Fibroblast of lung (primary cell): ENCODE data around the gene ANKZF1. TPM values are rescaled to one million over a fixed set of nuclear protein-coding genes. Genes with fewer than 3 reads are reported as not detected.

Source experiments
- DNase-seq, 2 donors: peaks; one replicate each; pipeline versions ENCODE4 v3.0.0 to v3.0.0-alpha.2; 2010; ENCODE audit warnings: low read depth in 2 of 2
- H2AFZ ChIP-seq: 2 replicates; pipeline ENCODE4 v1.5.1; 2012; ENCODE audit warnings: low read length, control low read depth, inconsistent platforms
- H3K27ac ChIP-seq: 2 replicates; pipeline ENCODE4 v1.5.1; 2011; ENCODE audit warnings: low read length, control low read depth; ENCODE audit not compliant: insufficient read depth
- H3K27me3 ChIP-seq: 2 replicates; pipeline ENCODE4 v1.5.1; 2011; ENCODE audit warnings: mild to moderate bottlenecking, low read length; ENCODE audit not compliant: control insufficient read depth, insufficient read depth
- H3K36me3 ChIP-seq: 2 replicates; pipeline ENCODE4 v1.5.1; 2011; ENCODE audit warnings: low read length; ENCODE audit not compliant: control insufficient read depth, insufficient read depth
- H3K4me1 ChIP-seq: 2 replicates; pipeline ENCODE4 v1.5.1; 2011; ENCODE audit warnings: low read length; ENCODE audit not compliant: control insufficient read depth, insufficient read depth; ENCODE audit errors: extremely low read depth
- H3K4me2 ChIP-seq: 2 replicates; pipeline ENCODE4 v1.5.1; 2011; ENCODE audit warnings: low read length, control low read depth; ENCODE audit not compliant: insufficient read depth; ENCODE audit errors: extremely low read depth
- H3K4me3 ChIP-seq, 4 experiments: fragments of 200-600 bp in 1 of 4; sonication (generic) in 1 of 4; replicated peaks in 1 of 4; 2 replicates each; pipeline ENCODE4 v1.5.1; 2011 to 2016; ENCODE audit warnings: low read length in 4 of 4, low read depth in 3 of 4, mild to moderate bottlenecking in 3 of 4, control low read depth in 2 of 4, inconsistent platforms in 1 of 4, mixed read lengths in 1 of 4; ENCODE audit not compliant: insufficient read depth in 1 of 4; ENCODE audit errors: control extremely low read depth in 1 of 4
- H3K79me2 ChIP-seq: 2 replicates; pipeline ENCODE4 v1.5.1; 2012; ENCODE audit warnings: mild to moderate bottlenecking, low read length, inconsistent platforms; ENCODE audit not compliant: control insufficient read depth, insufficient read depth
- H3K9ac ChIP-seq: 2 replicates; pipeline ENCODE4 v1.5.1; 2011; ENCODE audit warnings: mild to moderate bottlenecking, low read length, control low read depth; ENCODE audit not compliant: insufficient read depth
- H3K9me3 ChIP-seq: 2 replicates; pipeline ENCODE4 v1.5.1; 2012; ENCODE audit warnings: low read depth, low read length; ENCODE audit not compliant: control insufficient read depth, insufficient read depth
- H4K20me1 ChIP-seq: 2 replicates; pipeline ENCODE4 v1.5.1; 2011; ENCODE audit warnings: low read length; ENCODE audit not compliant: control insufficient read depth, insufficient read depth; ENCODE audit errors: extremely low read depth
- CTCF ChIP-seq, 2 donors: IDR thresholded peaks in 1 of 2; conservative IDR thresholded peaks in 1 of 2; 1 replicate in 1 of 2; 2 replicates in 1 of 2; pipeline ENCODE4 v1.5.1; 2011 to 2012; ENCODE audit warnings: low read length in 2 of 2, control low read depth in 1 of 2, inconsistent platforms in 1 of 2, low read depth in 1 of 2, mild to moderate bottlenecking in 1 of 2
- EZH2 ChIP-seq: IDR thresholded peaks from 2 replicates; pipeline ENCODE4 v1.5.1; 2012; ENCODE audit warnings: low read length, control low read depth, mild to moderate bottlenecking; ENCODE audit errors: missing control alignments
- polyA plus RNA-seq, 2 donors: library from polyadenylated mRNA; depleted of rRNA in 1 of 2; stranded (reverse) in 1 of 2; unstranded in 1 of 2; fragments of >200 nt; gene quantifications; 2 replicates each; pipeline ENCODE4 v1.2.1, GENCODE V29; 2011 to 2012; ENCODE audit warnings: missing spikeins in 1 of 2
- total RNA-seq: library from RNA; depleted of rRNA; stranded (reverse); fragments of >200 nt; gene quantifications from 2 replicates; pipeline ENCODE4 v1.2.1, GENCODE V29; 2014

ANKZF1 gene
- total and polyA plus RNA-seq, 2 donors (not counting 1 experiment from before 2014, with no cell fraction given): 13.2 to 32.7 TPM

- Histone ChIP-seq H3K36me3 (peaks cover 33% of the 10 kb centered on the region), H3K9me3 (no peaks in the 10 kb centered on the region), H3K9ac (no peak overlapping the region), H4K20me1 (no peaks in the 10 kb centered on the region), H2AFZ (no peak overlapping the region), H3K27ac (no peak overlapping the region), H3K79me2 (peaks cover 2% of the 10 kb centered on the region), H3K4me2 (no peak overlapping the region), H3K27me3 (no peaks in the 10 kb centered on the region), H3K4me1 (peaks cover 16% of the 10 kb centered on the region), H3K4me3 (no peak overlapping the region)
- TF ChIP-seq CTCF (conservative IDR thresholded peaks at IDR 0.05 in 1 of 2, IDR thresholded peaks at IDR 0.05 in 1 of 2; ENCODE audit: low read depth in 1 of 2, low read length in 2 of 2) (no peak), EZH2 (no peak)
- DNase-seq: no peak
Measured at GRCh38 chr2:219210886-219211362, 18.7 kb upstream of the ANKZF1 start.

GRCh38 chr2:219213026-219213415, 16.6 kb upstream of the ANKZF1 start:
- Histone ChIP-seq H3K4me3 (no peak overlapping the region), H2AFZ (no peak overlapping the region), H3K27me3 (no peaks in the 10 kb centered on the region), H3K36me3 (peaks cover 34% of the 10 kb centered on the region), H3K9ac (no peak overlapping the region), H3K27ac (no peak overlapping the region), H4K20me1 (no peaks in the 10 kb centered on the region), H3K4me2 (no peak overlapping the region), H3K79me2 (no peaks in the 10 kb centered on the region), H3K4me1 (peaks cover 12% of the 10 kb centered on the region), H3K9me3 (no peaks in the 10 kb centered on the region)
- TF ChIP-seq CTCF (conservative IDR thresholded peaks at IDR 0.05 in 1 of 2, IDR thresholded peaks at IDR 0.05 in 1 of 2; ENCODE audit: low read depth in 1 of 2, low read length in 2 of 2) (no peak), EZH2 (no peak)
- no peak for DNase-seq

- Histone ChIP-seq H3K27ac (no peak overlapping the region), H3K79me2 (no peaks in the 10 kb centered on the region), H2AFZ (no peak overlapping the region), H4K20me1 (no peaks in the 10 kb centered on the region), H3K36me3 (peaks cover 32% of the 10 kb centered on the region), H3K27me3 (no peaks in the 10 kb centered on the region), H3K4me2 (no peak overlapping the region), H3K9ac (no peak overlapping the region), H3K4me3 (no peak overlapping the region), H3K9me3 (no peaks in the 10 kb centered on the region), H3K4me1 (peaks cover 8% of the 10 kb centered on the region)
- no peak for TF ChIP-seq CTCF (conservative IDR thresholded peaks at IDR 0.05 in 1 of 2, IDR thresholded peaks at IDR 0.05 in 1 of 2; ENCODE audit: low read depth in 1 of 2, low read length in 2 of 2)
- no peak for TF ChIP-seq EZH2
- DNase-seq: no peak
Measured at GRCh38 chr2:219213486-219214071, 16.0 kb upstream of the ANKZF1 start.
